Neuronal stem cell (in vitro differentiated cells): ENCODE data around the gene PHF3. TPM values are rescaled to one million over a fixed set of nuclear protein-coding genes. Genes with fewer than 3 reads are reported as not detected.

Experiments
- DNase-seq: peaks from one replicate; pipeline ENCODE4 v3.0.0-alpha.2; 2013; ENCODE audit warnings: low spot score
- H2AFZ ChIP-seq: one replicate; pipeline ENCODE4 v1.6.1; 2013; ENCODE audit warnings: mild to moderate bottlenecking, low read length, inconsistent platforms
- H2AK5ac ChIP-seq: 2 replicates; pipeline ENCODE4 v1.6.1; 2013; ENCODE audit warnings: low read depth, mild to moderate bottlenecking, inconsistent platforms, low read length, moderate library complexity, mixed read lengths
- H2BK120ac ChIP-seq: 2 replicates; pipeline ENCODE4 v1.6.1; 2013; ENCODE audit warnings: low read depth, mild to moderate bottlenecking, inconsistent platforms, low read length, moderate library complexity, mixed read lengths
- H2BK12ac ChIP-seq: one replicate; pipeline ENCODE4 v1.6.1; 2013; ENCODE audit warnings: low read length, inconsistent platforms
- H2BK15ac ChIP-seq: 2 replicates; pipeline ENCODE4 v1.6.1; 2013; ENCODE audit warnings: mild to moderate bottlenecking, low read length, inconsistent platforms, mixed read lengths
- H2BK5ac ChIP-seq: one replicate; pipeline ENCODE4 v1.6.1; 2013; ENCODE audit warnings: inconsistent platforms, mild to moderate bottlenecking, low read length, moderate library complexity
- H3K14ac ChIP-seq: one replicate; pipeline ENCODE4 v1.6.1; 2013; ENCODE audit warnings: low read length, inconsistent platforms
- H3K18ac ChIP-seq: 2 replicates; pipeline ENCODE4 v1.6.1; 2013; ENCODE audit warnings: low read length, inconsistent platforms
- H3K23ac ChIP-seq: 2 replicates; pipeline ENCODE4 v1.6.1; 2013; ENCODE audit warnings: low read depth, mild to moderate bottlenecking, mixed read lengths, low read length, inconsistent platforms; ENCODE audit not compliant: poor library complexity
- H3K27ac ChIP-seq: replicated peaks from 3 replicates; pipeline ENCODE4 v1.5.1; 2013; ENCODE audit warnings: low read length, inconsistent platforms
- H3K27me3 ChIP-seq, 3 experiments: 2 replicates each; pipeline ENCODE4 v1.6.1; 2013; ENCODE audit warnings: low read length in 3 of 3, mild to moderate bottlenecking in 2 of 3, inconsistent platforms in 1 of 3, low read depth in 1 of 3, mixed read lengths in 1 of 3, moderate library complexity in 1 of 3; ENCODE audit not compliant: control insufficient read depth in 3 of 3, insufficient read depth in 3 of 3
- H3K36me3 ChIP-seq, 2 donors: replicated peaks in 1 of 2; 2 replicates each; pipeline ENCODE4 v1.6.1; 2013; ENCODE audit warnings: low read length in 2 of 2; ENCODE audit not compliant: control insufficient read depth in 2 of 2, insufficient read depth in 2 of 2
- H3K4ac ChIP-seq: 2 replicates; pipeline ENCODE4 v1.6.1; 2013; ENCODE audit warnings: inconsistent platforms, mild to moderate bottlenecking, low read length, moderate library complexity
- H3K4me1 ChIP-seq, 2 donors: 1 replicate in 1 of 2; 2 replicates in 1 of 2; pipeline ENCODE4 v1.6.1; 2013; ENCODE audit warnings: low read length in 2 of 2, low read depth in 1 of 2; ENCODE audit not compliant: control insufficient read depth in 2 of 2, insufficient read depth in 1 of 2
- H3K4me2 ChIP-seq: one replicate; pipeline ENCODE4 v1.6.1; 2013; ENCODE audit warnings: mild to moderate bottlenecking, low read length, inconsistent platforms; ENCODE audit not compliant: insufficient read depth, poor library complexity, severe bottlenecking
- H3K4me3 ChIP-seq, 2 donors: 2 replicates each; pipeline ENCODE4 v1.5.1; 2013; ENCODE audit warnings: low read length in 2 of 2, mild to moderate bottlenecking in 2 of 2, inconsistent platforms in 1 of 2, moderate library complexity in 1 of 2
- H3K79me1 ChIP-seq: one replicate; pipeline ENCODE4 v1.6.1; 2013; ENCODE audit warnings: low read depth, mild to moderate bottlenecking, inconsistent platforms, low read length, moderate library complexity
- H3K9ac ChIP-seq: one replicate; pipeline ENCODE4 v1.6.1; 2013; ENCODE audit warnings: mild to moderate bottlenecking, low read depth, low read length, inconsistent platforms; ENCODE audit not compliant: poor library complexity
- H3K9me3 ChIP-seq, 2 donors: replicated peaks in 1 of 2; 2 replicates each; pipeline versions ENCODE3 to v1.6.1; 2013; ENCODE audit warnings: low read length in 2 of 2, mild to moderate bottlenecking in 2 of 2, inconsistent platforms in 1 of 2, low read depth in 1 of 2, mixed read lengths in 1 of 2, moderate library complexity in 1 of 2; ENCODE audit not compliant: control insufficient read depth in 2 of 2, insufficient read depth in 1 of 2
- H4K8ac ChIP-seq: one replicate; pipeline ENCODE4 v1.6.1; 2013; ENCODE audit warnings: low read depth, mild to moderate bottlenecking, inconsistent platforms, low read length, moderate library complexity
- H4K91ac ChIP-seq: one replicate; pipeline ENCODE4 v1.6.1; 2013; ENCODE audit warnings: low read length, low read depth, mild to moderate bottlenecking, inconsistent platforms; ENCODE audit not compliant: poor library complexity
- WGBS, 2 donors: extraction: QIAGEN DNeasy Blood & Tissue Kit; methylation state at CpG; one replicate each; pipeline ENCODE4 v1.1.7; 2013; ENCODE audit warnings: missing lambda C conversion rate in 2 of 2, mixed read lengths in 1 of 2; ENCODE audit not compliant: insufficient read length in 2 of 2, insufficient replicate concordance in 1 of 2; ENCODE audit errors: extremely low coverage in 2 of 2; 5-methylcytosine and 5-hydroxymethylcytosine counted together
- polyA plus RNA-seq, 2 experiments: library from polyadenylated mRNA; stranded (reverse); fragments of 200-250 nt; gene quantifications; one replicate each; pipeline ENCODE4 v1.2.3, GENCODE V29; 2013

Gene PHF3
- polyA plus RNA-seq (2013, experiment 1 of 2), result 35.4 TPM
- polyA plus RNA-seq (2013, experiment 2 of 2), result 35.9 TPM

- peak; percentile 92 for DNase-seq
- Histone ChIP-seq H3K18ac (peak within 1 kb of the TSS; percentile 99), H2BK120ac (peak within 1 kb of the TSS; percentile 47), H2AFZ (peak within 1 kb of the TSS; percentile 99), H3K9ac (peak within 1 kb of the TSS; percentile 99), H3K27me3 (no peaks in the 10 kb centered on the region), H3K27ac (peak within 1 kb of the TSS; percentile 98), H3K9me3 (no peaks in the 10 kb centered on the region), H2BK5ac (peak within 1 kb of the TSS; percentile 99), H4K8ac (peak within 1 kb of the TSS; percentile 65), H3K14ac (peak within 1 kb of the TSS; percentile 94), H3K23ac (peak within 1 kb of the TSS; percentile 96), H3K4me2 (peak within 1 kb of the TSS; percentile 71), H3K36me3 (no peaks in the 10 kb centered on the region), H3K79me1 (peaks cover 2% of the 10 kb centered on the region), H3K4ac (peak within 1 kb of the TSS; percentile 66), H4K91ac (peak within 1 kb of the TSS; percentile 24), H2AK5ac (peak within 1 kb of the TSS; percentile 92), H3K4me3 (peak within 1 kb of the TSS; percentile 91 to 99), H3K4me1 (peaks cover 3 to 7% of the 10 kb centered on the region in 2 donors), H2BK12ac (no peak within 1 kb of the TSS), H2BK15ac (peak within 1 kb of the TSS; percentile 94)
- no CpG with 5 or more reads among the region's 126 CpGs for WGBS, 2 donors
Observed at GRCh38 chr6:63635588-63636517, at the start of gene PHF3. Gene PHF3 (plus strand): TSS chr6:63635802. CDS start chr6:63646552, 10,750 bp downstream.

- H3K79me1 ChIP-seq, result no peaks in the 10 kb centered on the region
- H3K23ac ChIP-seq, result no peak overlapping the region
- DNase-seq, result no peak
- H3K4me1 ChIP-seq, result peaks cover 1 to 8% of the 10 kb centered on the region in 2 donors
- no peak overlapping the region for H2BK5ac ChIP-seq
- no peaks in the 10 kb centered on the region for H3K9me3 ChIP-seq
- WGBS, 2 donors, result no CpG with 5 or more reads among the region's 2 CpGs
- H3K4me2 ChIP-seq, result no peak overlapping the region
- H2AFZ ChIP-seq, result no peak overlapping the region
- H3K27me3 ChIP-seq, result no peaks in the 10 kb centered on the region
- H2BK12ac ChIP-seq, result no peak overlapping the region
- no peak overlapping the region for H4K8ac ChIP-seq
- H2BK120ac ChIP-seq, result no peak overlapping the region
- no peak overlapping the region for H2AK5ac ChIP-seq
- H3K14ac ChIP-seq, result no peak overlapping the region
- no peak overlapping the region for H3K9ac ChIP-seq
- no peaks in the 10 kb centered on the region for H3K36me3 ChIP-seq
- no peak overlapping the region for H3K4ac ChIP-seq
- H3K4me3 ChIP-seq, result no peak overlapping the region
- H4K91ac ChIP-seq, result no peak overlapping the region
- no peak overlapping the region for H3K27ac ChIP-seq
- no peak overlapping the region for H2BK15ac ChIP-seq
- no peak overlapping the region for H3K18ac ChIP-seq
Observed at GRCh38 chr6:63589952-63590411, 45.6 kb upstream of the PHF3 start.

GRCh38 chr6:63592886-63593285 lies 42.7 kb upstream of the PHF3 start:
- Histone ChIP-seq H3K4me3 (no peak overlapping the region), H3K9ac (no peak overlapping the region), H3K4me1 (peaks cover 1 to 8% of the 10 kb centered on the region in 2 donors), H2BK5ac (no peak overlapping the region), H3K4ac (no peak overlapping the region), H3K27me3 (no peaks in the 10 kb centered on the region), H4K8ac (no peak overlapping the region), H3K23ac (no peak overlapping the region), H3K4me2 (no peak overlapping the region), H3K18ac (no peak overlapping the region), H3K27ac (no peak overlapping the region), H3K36me3 (no peaks in the 10 kb centered on the region), H2BK12ac (no peak overlapping the region), H3K9me3 (no peaks in the 10 kb centered on the region), H3K14ac (no peak overlapping the region), H3K79me1 (no peaks in the 10 kb centered on the region), H2AK5ac (no peak overlapping the region), H2BK120ac (no peak overlapping the region), H2BK15ac (no peak overlapping the region), H2AFZ (peak overlapping the region; percentile 1), H4K91ac (no peak overlapping the region)
- DNase-seq, result no peak
- WGBS, 2 donors, result no CpG with 5 or more reads among the region's 7 CpGs
